Keratinocyte (primary cell): ENCODE data around the gene DGCR8. TPM values are rescaled to one million over a fixed set of nuclear protein-coding genes. Genes with fewer than 3 reads are reported as not detected.

Experiments
- DNase-seq: peaks from one replicate; pipeline ENCODE4 v3.0.0-alpha.2; 2011; ENCODE audit warnings: low read depth, missing footprints, low spot score
- FAIRE-seq: peaks from 2 replicates; lab custom pipeline; 2011; peaks lifted over from hg19 to GRCh38; lab: Jason Lieb, UNC
- H2AFZ ChIP-seq: 2 replicates; pipeline ENCODE4 v1.6.0; 2012; ENCODE audit warnings: low read length, control low read depth, inconsistent platforms; ENCODE audit not compliant: control insufficient read depth
- H3K27ac ChIP-seq: 2 replicates; pipeline ENCODE4 v1.5.1; 2011; ENCODE audit warnings: low read length; ENCODE audit not compliant: control insufficient read depth, insufficient read depth
- H3K27me3 ChIP-seq: 3 replicates; pipeline ENCODE4 v1.6.0; 2011; ENCODE audit warnings: low read length; ENCODE audit not compliant: control insufficient read depth, insufficient read depth; ENCODE audit errors: extremely low read depth
- H3K36me3 ChIP-seq, 2 experiments: 2 replicates in 1 of 2; 3 replicates in 1 of 2; pipeline ENCODE4 v1.5.1; 2011; ENCODE audit warnings: low read length in 2 of 2, mild to moderate bottlenecking in 1 of 2; ENCODE audit not compliant: control insufficient read depth in 2 of 2, insufficient read depth in 2 of 2; ENCODE audit errors: extremely low read depth in 1 of 2
- H3K4me1 ChIP-seq: 3 replicates; pipeline ENCODE4 v1.5.1; 2011; ENCODE audit warnings: low read length; ENCODE audit not compliant: control insufficient read depth, insufficient read depth; ENCODE audit errors: extremely low read depth
- H3K4me2 ChIP-seq: 3 replicates; pipeline ENCODE4 v1.6.0; 2011; ENCODE audit warnings: low read depth, low read length; ENCODE audit not compliant: control insufficient read depth, insufficient read depth; ENCODE audit errors: extremely low read depth
- H3K4me3 ChIP-seq, 3 experiments: fragments of 200-600 bp in 1 of 3; sonication (generic) in 1 of 3; 2 replicates in 2 of 3; 3 replicates in 1 of 3; pipeline ENCODE4 v1.5.1; 2011 to 2016; ENCODE audit warnings: low read length in 3 of 3, mild to moderate bottlenecking in 3 of 3, control low read depth in 2 of 3, inconsistent platforms in 1 of 3, low read depth in 1 of 3, mixed read lengths in 1 of 3, mixed run types in 1 of 3, moderate library complexity in 1 of 3; ENCODE audit not compliant: control insufficient read depth in 2 of 3, insufficient read depth in 2 of 3; ENCODE audit errors: extremely low read depth in 1 of 3
- H3K79me2 ChIP-seq: 2 replicates; pipeline ENCODE4 v1.6.0; 2012; ENCODE audit warnings: low read length; ENCODE audit not compliant: control insufficient read depth, insufficient read depth
- H3K9ac ChIP-seq: 3 replicates; pipeline ENCODE4 v1.6.0; 2011; ENCODE audit warnings: low read length; ENCODE audit not compliant: control insufficient read depth, insufficient read depth; ENCODE audit errors: extremely low read depth
- H3K9me1 ChIP-seq: 3 replicates; pipeline ENCODE4 v1.6.0; 2011; ENCODE audit warnings: low read length; ENCODE audit not compliant: control insufficient read depth, insufficient read depth; ENCODE audit errors: extremely low read depth
- H3K9me3 ChIP-seq: 2 replicates; pipeline ENCODE4 v1.5.1; 2012; ENCODE audit warnings: low read depth, low read length; ENCODE audit not compliant: control insufficient read depth
- H4K20me1 ChIP-seq: 3 replicates; pipeline ENCODE4 v1.6.0; 2011; ENCODE audit warnings: low read length; ENCODE audit not compliant: control insufficient read depth, insufficient read depth; ENCODE audit errors: extremely low read depth
- EZH2 ChIP-seq: IDR thresholded peaks from one replicate; pipeline ENCODE4 v1.6.1; 2012; ENCODE audit warnings: inconsistent platforms, mild to moderate bottlenecking, low read length, moderate library complexity
- dilution Hi-C: fragments of 300-500 bp; cut with MboI; formaldehyde crosslinking; loops from one replicate; pipeline ENCODE4 v1.7.0; 2020; ENCODE audit warnings: low sequenced_read_pairs; ENCODE audit not compliant: extremely low pct_ligation_motif_present
- polyA plus RNA-seq, 5 experiments: library from polyadenylated mRNA; depleted of rRNA in 3 of 5; stranded (reverse) in 3 of 5; stranded (forward) in 1 of 5; unstranded in 1 of 5; fragments of >200 nt; gene quantifications; 1 replicate in 1 of 5; 2 replicates in 3 of 5; 3 replicates in 1 of 5; pipeline versions ENCODE4 v1.2.1 to v1.2.3, GENCODE V29; 2011 to 2012; ENCODE audit warnings: missing spikeins in 2 of 5, low read depth in 1 of 5, low replicate concordance in 1 of 5
- TF ChIP-seq, protein P1 (sequence below), 3 experiments: IDR thresholded peaks in 1 of 3; conservative IDR thresholded peaks in 1 of 3; optimal IDR thresholded peaks in 1 of 3; 2 replicates in 2 of 3; 3 replicates in 1 of 3; pipeline versions ENCODE3 to v1.5.1; 2011; ENCODE audit warnings: low read length in 3 of 3, mild to moderate bottlenecking in 3 of 3, moderate library complexity in 2 of 3, control low read depth in 1 of 3, inconsistent platforms in 1 of 3; ENCODE audit not compliant: insufficient read depth in 2 of 3; ENCODE audit errors: extremely low read depth in 1 of 3

The DGCR8 gene
- polyA plus RNA-seq, 1 donor (not counting 4 experiments of a cell fraction or from before 2014, with no cell fraction given): 17.2 TPM

DNA sequence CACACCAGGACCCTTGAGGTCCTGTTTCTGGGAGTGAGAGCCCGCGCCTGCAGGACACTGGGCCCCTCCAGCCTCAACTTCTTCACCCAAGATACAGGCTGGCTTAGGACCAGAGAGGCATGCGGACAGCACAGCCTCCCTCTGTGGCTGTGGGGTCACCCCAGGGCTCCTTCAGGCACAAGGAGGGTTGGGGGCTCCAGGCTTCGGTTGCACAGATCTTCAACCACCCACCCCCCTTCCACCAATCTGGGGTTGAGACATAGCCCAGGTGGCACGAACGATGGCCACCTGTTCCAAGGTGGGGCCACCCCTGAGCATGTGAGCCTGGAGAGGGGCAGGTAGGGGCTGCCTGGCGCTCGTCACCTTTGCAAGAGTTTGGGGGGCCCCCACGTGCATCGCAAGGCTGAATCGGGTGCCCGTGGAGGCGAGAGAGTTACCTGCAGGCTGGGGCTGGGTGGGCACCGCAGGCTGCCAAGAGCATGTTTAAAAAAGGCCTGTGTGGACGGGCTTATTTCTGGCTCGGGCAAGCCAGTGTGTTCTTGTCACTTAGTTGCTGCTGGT, 52.7 kb downstream of the DGCR8 start:
- Histone ChIP-seq H3K4me3 (peak overlapping the region; percentile 41 to 86 (median 71)), H3K9me3 (no peaks in the 10 kb centered on the region), H3K4me1 (peaks cover 15% of the 10 kb centered on the region), H3K27ac (peak overlapping the region; percentile 6), H3K4me2 (peak overlapping the region; percentile 93), H3K9me1 (no peaks in the 10 kb centered on the region), H3K27me3 (no peaks in the 10 kb centered on the region), H3K9ac (peak overlapping the region; percentile 77), H4K20me1 (peaks cover 23% of the 10 kb centered on the region), H3K79me2 (peaks cover 52% of the 10 kb centered on the region), H3K36me3 (peaks cover 0 to 5% of the 10 kb centered on the region in 2 experiments), H2AFZ (no peak overlapping the region)
- dilution Hi-C loops: no loop called here
- no peak for FAIRE-seq
- TF ChIP-seq, protein P1, sequence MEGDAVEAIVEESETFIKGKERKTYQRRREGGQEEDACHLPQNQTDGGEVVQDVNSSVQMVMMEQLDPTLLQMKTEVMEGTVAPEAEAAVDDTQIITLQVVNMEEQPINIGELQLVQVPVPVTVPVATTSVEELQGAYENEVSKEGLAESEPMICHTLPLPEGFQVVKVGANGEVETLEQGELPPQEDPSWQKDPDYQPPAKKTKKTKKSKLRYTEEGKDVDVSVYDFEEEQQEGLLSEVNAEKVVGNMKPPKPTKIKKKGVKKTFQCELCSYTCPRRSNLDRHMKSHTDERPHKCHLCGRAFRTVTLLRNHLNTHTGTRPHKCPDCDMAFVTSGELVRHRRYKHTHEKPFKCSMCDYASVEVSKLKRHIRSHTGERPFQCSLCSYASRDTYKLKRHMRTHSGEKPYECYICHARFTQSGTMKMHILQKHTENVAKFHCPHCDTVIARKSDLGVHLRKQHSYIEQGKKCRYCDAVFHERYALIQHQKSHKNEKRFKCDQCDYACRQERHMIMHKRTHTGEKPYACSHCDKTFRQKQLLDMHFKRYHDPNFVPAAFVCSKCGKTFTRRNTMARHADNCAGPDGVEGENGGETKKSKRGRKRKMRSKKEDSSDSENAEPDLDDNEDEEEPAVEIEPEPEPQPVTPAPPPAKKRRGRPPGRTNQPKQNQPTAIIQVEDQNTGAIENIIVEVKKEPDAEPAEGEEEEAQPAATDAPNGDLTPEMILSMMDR (optimal IDR thresholded peaks at IDR 0.05 in 1 of 3, IDR thresholded peaks at IDR 0.05 in 1 of 3, conservative IDR thresholded peaks at IDR 0.05 in 1 of 3; ENCODE audit: extremely low read depth in 1 of 3, insufficient read depth in 2 of 3, low read length in 3 of 3): no peak
- no peak for TF ChIP-seq EZH2
- DNase-seq: no peak

DNA sequence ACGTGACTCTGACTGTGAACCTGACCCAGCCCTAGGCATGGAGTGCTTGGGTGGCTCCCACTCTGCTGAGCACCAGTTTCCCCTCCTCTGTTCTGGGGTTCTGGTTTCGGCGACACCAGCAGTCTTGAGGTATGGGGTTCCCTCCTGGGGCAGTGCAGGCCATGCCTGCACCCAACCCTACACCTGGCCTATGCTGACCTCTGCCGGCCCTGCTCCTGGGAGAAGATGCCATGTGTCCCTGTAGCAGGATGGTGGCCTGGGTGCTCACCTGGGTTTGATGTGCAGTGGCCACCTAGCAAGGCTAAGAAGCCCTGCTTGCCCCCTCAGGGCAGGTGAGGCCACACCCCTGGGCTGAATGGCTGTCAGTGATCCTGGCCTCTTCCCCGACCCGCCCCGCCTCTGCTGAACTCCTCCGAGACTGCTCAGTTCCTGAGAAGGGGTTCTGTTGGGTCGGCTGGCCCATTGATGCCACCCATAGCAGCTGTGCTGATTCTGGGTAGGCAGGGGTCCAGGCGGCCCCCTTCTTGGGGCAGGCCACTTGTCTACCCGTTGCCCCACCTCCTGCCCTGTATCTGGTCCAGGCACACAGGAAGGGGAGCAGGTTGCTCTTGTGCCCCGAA, 54.0 kb downstream of the DGCR8 start:
- no peak for DNase-seq
- no peaks in the 10 kb centered on the region for H3K9me1 ChIP-seq
- H4K20me1 ChIP-seq: peaks cover 30% of the 10 kb centered on the region
- H3K27me3 ChIP-seq: no peaks in the 10 kb centered on the region
- TF ChIP-seq, protein P1 (optimal IDR thresholded peaks at IDR 0.05 in 1 of 3, IDR thresholded peaks at IDR 0.05 in 1 of 3, conservative IDR thresholded peaks at IDR 0.05 in 1 of 3; ENCODE audit: extremely low read depth in 1 of 3, insufficient read depth in 2 of 3, low read length in 3 of 3): peak in 1 of 3 experiments; percentile 17
- TF ChIP-seq EZH2: no peak
- H3K4me2 ChIP-seq: no peak overlapping the region
- no peak overlapping the region for H3K9ac ChIP-seq
- H3K9me3 ChIP-seq: no peaks in the 10 kb centered on the region
- dilution Hi-C loops: no loop called here
- peaks cover 61% of the 10 kb centered on the region for H3K79me2 ChIP-seq
- no peak overlapping the region for H2AFZ ChIP-seq
- peaks cover 15% of the 10 kb centered on the region for H3K4me1 ChIP-seq
- H3K27ac ChIP-seq: no peak overlapping the region
- H3K4me3 ChIP-seq: no peak overlapping the region
- peaks cover under 1 to 3% of the 10 kb centered on the region in 2 experiments for H3K36me3 ChIP-seq
- FAIRE-seq: no peak
